Measurements from ENCODE around the gene SRGN.
"Not testable (repeated sequence)": the region's sequence is repeated elsewhere in the genome, so short reads cannot be mapped to it uniquely, and the experiment has no call there.

Gene SRGN

GRCh38 chr10:69087590-69088470, at the start of gene SRGN:
SRGN (plus strand) TSS chr10:69088103; CDS start chr10:69088158, 55 bp downstream.
- no peak for DNase-seq

- DNase-seq = not testable (repeated sequence)
Observed at GRCh38 chr10:69040904-69041303, 47.0 kb upstream of the SRGN start.

GRCh38 chr10:69042417-69042816, 45.5 kb upstream of the SRGN start:
- no peak for DNase-seq

DNA sequence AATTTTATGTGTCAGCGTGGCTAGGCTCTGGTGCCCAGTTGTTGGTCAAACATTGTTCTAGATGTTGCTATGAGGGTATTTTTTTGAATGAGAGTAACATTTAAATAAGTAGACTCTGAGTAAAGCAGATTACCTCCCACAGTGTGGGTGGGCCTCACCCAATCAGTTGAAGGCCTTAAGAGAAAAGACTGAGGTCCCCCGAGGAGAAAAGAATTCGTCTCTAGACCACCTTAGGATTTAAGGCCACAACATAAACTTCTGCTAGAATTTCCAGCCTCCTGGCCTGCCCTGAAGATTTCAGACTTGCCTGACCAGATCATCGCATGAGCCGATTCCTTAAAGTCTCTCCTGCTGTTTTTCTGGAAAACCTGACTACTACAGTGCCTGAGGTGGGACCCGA, 45.1 kb upstream of the SRGN start:
- DNase-seq = no peak

- no peak for DNase-seq
Observed at GRCh38 chr10:69043931-69044531, 43.9 kb upstream of the SRGN start.

DNA sequence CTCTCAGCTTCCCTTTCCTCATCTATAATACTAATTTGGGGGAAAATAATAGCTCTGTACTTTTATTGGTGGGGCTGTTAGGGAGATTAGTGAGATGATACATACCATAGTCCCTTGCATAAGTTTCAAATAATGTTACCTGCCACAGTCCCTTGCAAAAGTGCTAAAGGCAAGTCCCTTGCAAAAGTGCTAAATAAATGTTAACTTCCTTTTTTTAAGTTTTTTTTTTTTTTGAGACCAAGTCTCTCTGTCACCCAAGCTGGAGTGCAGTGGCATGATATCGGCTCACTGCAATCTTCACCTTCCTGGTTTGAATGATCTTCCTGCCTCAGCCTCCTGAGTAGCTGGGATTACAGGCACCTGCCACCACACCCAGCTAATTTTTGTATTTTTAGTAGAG, 43.4 kb upstream of the SRGN start:
- no peak for DNase-seq

GRCh38 chr10:69045441-69046300, 42.2 kb upstream of the SRGN start:
- DNase-seq = peak; percentile 14

DNA sequence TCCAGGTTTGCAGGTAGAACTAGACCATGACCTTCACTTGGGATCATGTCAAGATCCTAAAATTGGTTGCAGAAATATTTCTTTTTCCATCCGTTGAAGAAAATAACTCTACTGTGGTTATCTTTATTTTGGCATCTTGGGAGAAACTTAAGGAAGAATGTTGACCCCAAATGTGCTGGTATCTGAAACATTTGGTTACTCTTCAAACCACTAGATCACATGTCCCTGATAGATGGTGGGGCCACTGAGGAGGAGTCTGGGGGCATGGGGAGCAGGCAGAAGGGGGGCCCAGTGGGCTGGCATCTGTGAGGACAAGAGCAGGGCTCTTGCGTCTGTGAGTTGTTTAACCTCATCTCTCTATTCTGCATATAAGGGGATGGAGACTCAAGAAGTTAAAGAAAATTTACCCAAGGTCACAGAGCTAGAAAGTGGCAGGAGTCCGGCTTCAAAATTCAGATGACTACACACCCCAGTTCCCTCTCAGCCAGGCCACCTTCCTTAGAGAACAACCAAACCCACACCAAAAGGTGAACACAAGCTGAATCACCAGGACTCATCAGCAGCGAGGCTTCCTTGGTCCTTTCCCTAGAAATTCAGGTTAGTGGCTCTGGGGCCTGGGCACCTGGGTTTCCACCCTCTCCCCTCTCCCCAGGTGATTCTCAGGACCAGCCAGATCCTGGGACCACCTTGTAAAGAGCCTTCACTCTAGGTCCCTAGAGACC, 40.6 kb upstream of the SRGN start:
- DNase-seq = no peak

DNA sequence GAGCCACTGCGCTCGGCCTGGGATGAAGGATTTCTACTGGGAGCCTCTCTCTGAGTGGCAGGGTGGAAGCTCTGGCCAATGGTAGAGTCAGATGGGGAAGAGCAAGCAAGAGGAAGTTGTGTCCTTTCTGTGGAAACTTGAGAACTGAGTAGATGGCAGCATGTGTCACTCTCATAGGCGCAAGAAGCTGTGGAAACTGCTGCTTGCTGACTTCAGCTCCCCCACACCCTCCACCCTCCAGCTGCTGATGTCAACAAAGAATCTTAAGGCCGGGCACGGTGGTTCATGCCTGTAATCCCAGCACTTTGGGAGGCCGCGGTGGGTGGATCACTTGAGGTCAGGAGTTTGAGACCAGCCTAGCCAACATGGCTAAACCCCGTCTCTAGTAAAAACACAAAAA, 39.8 kb upstream of the SRGN start:
- DNase-seq = no peak

- DNase-seq = no peak
Observed at GRCh38 chr10:69049566-69049961, 38.3 kb upstream of the SRGN start.

- no peak for DNase-seq
Observed at GRCh38 chr10:69051303-69051702, 36.6 kb upstream of the SRGN start.

- no peak for DNase-seq
Observed at GRCh38 chr10:69051710-69052487, 36.0 kb upstream of the SRGN start.

DNA sequence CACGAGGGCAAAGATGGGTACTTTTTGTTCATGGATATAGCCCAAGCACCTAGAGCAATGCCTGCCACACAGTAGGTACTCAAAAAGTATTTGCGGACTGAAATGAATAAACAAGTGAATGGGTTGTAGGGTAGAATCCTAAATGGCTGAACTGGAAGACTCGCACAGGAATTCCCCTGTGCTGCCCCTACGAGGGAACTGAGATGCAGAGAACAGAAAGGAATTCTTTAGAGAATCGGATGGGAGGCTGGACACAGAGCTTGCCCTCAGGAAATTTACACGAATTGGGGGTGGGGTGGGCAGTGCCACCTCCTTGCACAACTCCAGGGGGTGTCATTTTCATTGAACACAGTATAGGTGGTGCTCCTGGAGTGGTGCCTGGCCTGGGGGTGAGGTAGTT, 35.2 kb upstream of the SRGN start:
- DNase-seq = no peak

DNA sequence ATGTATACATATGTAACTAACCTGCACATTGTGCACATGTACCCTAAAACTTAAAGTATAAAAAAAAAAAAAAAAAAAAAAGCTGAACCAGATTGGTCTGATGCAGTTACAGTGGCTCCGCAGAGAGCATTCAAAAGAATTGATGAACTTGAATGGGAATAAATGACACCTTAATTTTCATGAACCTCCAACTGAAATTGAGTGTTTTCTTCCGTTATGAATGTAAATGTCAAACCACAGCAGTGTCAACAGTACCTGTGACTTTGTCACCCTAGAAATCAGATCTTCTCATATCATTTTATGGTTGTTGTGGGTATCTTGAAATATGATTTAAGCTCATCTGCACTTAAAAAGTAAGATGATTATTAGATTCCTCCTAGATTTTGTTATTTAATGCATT, 32.7 kb upstream of the SRGN start:
- DNase-seq = no peak

DNA sequence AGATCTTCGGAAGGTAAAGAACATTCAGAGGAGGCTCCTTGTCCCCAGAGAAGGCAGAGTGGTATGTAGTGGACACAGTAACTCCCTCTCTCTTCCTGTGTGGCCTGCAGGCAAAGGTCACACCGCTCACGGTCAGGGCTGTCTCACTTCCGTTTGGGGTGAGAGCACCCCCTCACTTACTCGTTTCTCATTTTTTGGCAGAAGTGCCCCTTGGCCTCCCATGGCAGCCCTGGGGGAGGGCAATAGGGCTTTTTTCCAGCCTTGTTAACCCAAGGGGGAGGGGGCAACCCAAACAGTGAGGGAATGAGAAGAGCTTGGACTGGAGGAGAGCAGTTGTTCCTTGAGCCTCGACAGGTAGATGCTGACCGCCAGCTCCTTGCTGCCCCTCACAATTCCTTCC, 31.8 kb upstream of the SRGN start:
- no peak for DNase-seq

GRCh38 chr10:69056536-69057260, 31.2 kb upstream of the SRGN start:
- DNase-seq = no peak

- no peak for DNase-seq
Observed at GRCh38 chr10:69057261-69057950, 30.5 kb upstream of the SRGN start.

GRCh38 chr10:69057951-69058297, 30.0 kb upstream of the SRGN start:
- DNase-seq = no peak

GRCh38 chr10:69060127-69060798, 27.6 kb upstream of the SRGN start:
- no peak for DNase-seq
